Stimulated activated CD8-positive, alpha-beta memory T cell treated with anti-CD3 and anti-CD28 coated beads, Interleukin-15, amount 100 ng/mL, for 24 hours (primary cell): ENCODE data around the gene ZNF385C.

Experiments
- DNase-seq: peaks from one replicate; pipeline ENCODE4 v3.0.0-alpha.2; 2020; ENCODE audit warnings: low read depth

ZNF385C gene

GRCh38 chr17:42077755-42078154 lies 20.5 kb downstream of the ZNF385C start:
- DNase-seq: no peak

- DNase-seq: no peak
These were observed 21.3 kb downstream of the ZNF385C start for GRCh38 chr17:42076797-42077559.

- no peak for DNase-seq
These were observed 22.5 kb downstream of the ZNF385C start for GRCh38 chr17:42075789-42076188.

GRCh38 chr17:42072323-42073187 lies 25.7 kb downstream of the ZNF385C start:
- no peak for DNase-seq

- no peak for DNase-seq
These were observed 26.5 kb downstream of the ZNF385C start for GRCh38 chr17:42071810-42072209.

- no peak for DNase-seq
These were observed 29.3 kb downstream of the ZNF385C start for GRCh38 chr17:42068979-42069378.

GRCh38 chr17:42067371-42068091 lies 30.7 kb downstream of the ZNF385C start:
- peak; percentile 44 for DNase-seq

GRCh38 chr17:42065201-42065600 lies 33.1 kb downstream of the ZNF385C start:
- no peak for DNase-seq

GRCh38 chr17:42062681-42063080 lies 35.6 kb downstream of the ZNF385C start:
- DNase-seq: no peak

- DNase-seq: no peak
These were observed 36.4 kb downstream of the ZNF385C start for GRCh38 chr17:42061646-42062487.

- DNase-seq: no peak
These were observed 38.0 kb downstream of the ZNF385C start for GRCh38 chr17:42060231-42060630.

- DNase-seq: no peak
These were observed 38.5 kb downstream of the ZNF385C start for GRCh38 chr17:42059815-42060214.

GRCh38 chr17:42058063-42058462 lies 40.2 kb downstream of the ZNF385C start:
- no peak for DNase-seq

GRCh38 chr17:42056635-42057034 lies 41.6 kb downstream of the ZNF385C start:
- no peak for DNase-seq

- DNase-seq: no peak
These were observed 42.8 kb downstream of the ZNF385C start for GRCh38 chr17:42055496-42055895.

GRCh38 chr17:42055027-42055426 lies 43.2 kb downstream of the ZNF385C start:
- DNase-seq: no peak

GRCh38 chr17:42053731-42054500 lies 44.4 kb downstream of the ZNF385C start:
- no peak for DNase-seq

- no peak for DNase-seq
These were observed 45.9 kb downstream of the ZNF385C start for GRCh38 chr17:42052346-42052877.

- no peak for DNase-seq
These were observed 46.6 kb downstream of the ZNF385C start for GRCh38 chr17:42051645-42052044.

GRCh38 chr17:42051013-42051400 lies 47.3 kb downstream of the ZNF385C start:
- no peak for DNase-seq
